ENCODE measurements around the gene ZNF837.
A peak's percentile ranks its signal among the peaks of the same experiment; 100 is the strongest.
"Not testable (repeated sequence)": the region's sequence is repeated elsewhere in the genome, so short reads cannot be mapped to it uniquely, and the experiment has no call there.

Gene ZNF837

GRCh38 chr19:58386576-58387337, 5.9 kb upstream of the ZNF837 start, which contains the start of gene RPS5:
Gene RPS5, plus strand, starts transcription at chr19:58387269. Its CDS starts 869 bp downstream, at chr19:58388138.
- peak; percentile 94 for DNase-seq
- peak; percentile 93 for ATAC-seq
- H3K27me3 Mint-ChIP-seq, result no peaks in the 10 kb centered on the region
- H3K27ac Mint-ChIP-seq, result peak within 1 kb of the TSS; percentile 99
- peaks cover 60% of the 10 kb centered on the region for H3K4me1 Mint-ChIP-seq
- H3K36me3 Mint-ChIP-seq (ENCODE audit: low read depth), result peaks cover 41% of the 10 kb centered on the region
- H3K4me3 Mint-ChIP-seq, result peak within 1 kb of the TSS; percentile 98
- H3K9me3 Mint-ChIP-seq, result no peaks in the 10 kb centered on the region

DNA sequence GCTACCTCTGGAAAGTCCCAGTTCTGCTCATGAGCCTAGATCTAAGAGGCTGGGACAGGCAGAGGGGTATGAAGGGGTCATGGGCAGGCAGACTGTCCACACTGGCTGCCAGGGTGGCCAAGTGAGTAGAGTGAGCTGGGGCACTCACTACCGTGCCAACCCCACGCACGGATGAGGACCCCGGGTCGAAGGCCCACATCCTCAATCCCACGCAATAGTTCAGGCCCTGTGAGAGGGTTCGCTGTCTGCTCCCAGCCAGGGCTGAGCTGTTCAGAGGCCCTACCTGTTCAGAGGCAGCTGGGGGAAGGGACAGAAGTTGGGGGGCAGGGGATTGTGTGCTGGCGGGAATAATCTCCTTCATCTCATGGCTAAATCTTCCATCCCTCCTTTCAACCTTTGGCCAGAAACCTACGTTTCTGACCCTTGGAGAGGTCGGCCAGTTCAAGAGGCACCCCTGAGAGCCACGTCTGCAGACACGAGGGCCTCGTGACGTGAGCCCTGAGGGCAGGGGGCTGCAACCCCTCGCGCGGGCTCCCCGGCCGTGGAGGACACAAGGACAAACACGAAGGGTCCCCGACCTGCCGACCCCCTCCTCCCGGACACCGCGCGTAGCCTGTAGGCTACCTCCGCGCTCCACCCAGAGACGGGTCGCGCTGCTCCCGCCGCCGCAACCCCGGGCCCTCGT, 5.2 kb upstream of the ZNF837 start:
- DNase-seq (peak; percentile 49), ATAC-seq (no peak)
- H3K36me3 Mint-ChIP-seq (ENCODE audit: low read depth), result peaks cover 35% of the 10 kb centered on the region
- peak overlapping the region; percentile 98 for H3K4me3 Mint-ChIP-seq
- no peaks in the 10 kb centered on the region for H3K9me3 Mint-ChIP-seq
- peaks cover 60% of the 10 kb centered on the region for H3K4me1 Mint-ChIP-seq
- no peaks in the 10 kb centered on the region for H3K27me3 Mint-ChIP-seq
- H3K27ac Mint-ChIP-seq, result peak overlapping the region; percentile 99

- peaks cover 29% of the 10 kb centered on the region for H3K36me3 Mint-ChIP-seq (ENCODE audit: low read depth)
Observed at GRCh38 chr19:58385313-58385890, 4.6 kb upstream of the ZNF837 start.

GRCh38 chr19:58382997-58383603, 2.3 kb upstream of the ZNF837 start:
- Mint-ChIP-seq H3K4me1 (peaks cover 48% of the 10 kb centered on the region), H3K9me3 (no peaks in the 10 kb centered on the region), H3K27me3 (no peaks in the 10 kb centered on the region), H3K27ac (no peak overlapping the region), H3K36me3 (ENCODE audit: low read depth) (peaks cover 13% of the 10 kb centered on the region), H3K4me3 (peak overlapping the region; percentile 24)
- no peak for DNase-seq
- no peak for ATAC-seq

More at GRCh38 chr19:58385313-58385890, 4.6 kb upstream of the ZNF837 start:
- DNase-seq (no peak), ATAC-seq (no peak)
- Mint-ChIP-seq H3K27me3 (no peaks in the 10 kb centered on the region), H3K4me1 (peaks cover 55% of the 10 kb centered on the region), H3K27ac (peak overlapping the region; percentile 99), H3K9me3 (no peaks in the 10 kb centered on the region), H3K4me3 (peak overlapping the region; percentile 98)

- peak overlapping the region; percentile 92 for H3K4me3 Mint-ChIP-seq
- DNase-seq (no peak), ATAC-seq (no peak)
- no peaks in the 10 kb centered on the region for H3K27me3 Mint-ChIP-seq
- peaks cover 36% of the 10 kb centered on the region for H3K4me1 Mint-ChIP-seq
- H3K36me3 Mint-ChIP-seq (ENCODE audit: low read depth), result no peaks in the 10 kb centered on the region
- H3K9me3 Mint-ChIP-seq, result no peaks in the 10 kb centered on the region
- peak overlapping the region; percentile 87 for H3K27ac Mint-ChIP-seq
Observed at GRCh38 chr19:58381460-58382212, 806 bp upstream of the ZNF837 start.

DNA sequence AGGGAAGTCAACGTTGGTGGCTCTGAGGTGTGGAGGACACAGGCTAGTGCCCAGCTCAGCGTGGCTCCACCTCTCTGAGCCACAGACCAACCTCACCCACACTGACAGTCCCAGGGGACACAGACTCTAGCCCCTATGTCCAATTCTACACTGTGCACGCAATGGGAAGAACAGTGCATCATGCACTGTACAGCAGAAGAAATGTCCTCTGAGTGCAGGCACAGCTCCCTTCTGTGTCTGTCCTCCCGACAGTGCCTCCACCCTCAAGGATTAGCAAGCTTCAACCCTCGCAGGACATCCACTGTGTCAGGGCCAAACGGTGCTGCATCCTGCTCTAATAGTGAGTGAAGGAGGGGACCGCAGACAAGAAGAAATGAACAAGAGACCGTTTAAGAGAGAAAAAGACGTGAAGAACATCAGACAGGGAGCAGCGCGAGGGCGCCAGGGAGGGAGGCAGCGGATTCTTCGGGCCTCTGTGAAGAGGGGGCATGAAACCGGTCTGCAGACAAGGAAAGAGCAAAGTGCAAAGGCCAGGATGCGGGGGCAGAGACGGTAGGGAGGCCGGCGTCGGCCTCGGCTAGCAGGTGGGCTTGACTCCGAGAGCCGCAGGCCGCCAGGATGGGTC, 681 bp downstream of the ZNF837 start:
- ATAC-seq (no peak), DNase-seq (no peak)
- H3K36me3 Mint-ChIP-seq (ENCODE audit: low read depth), result no peaks in the 10 kb centered on the region
- H3K9me3 Mint-ChIP-seq, result no peaks in the 10 kb centered on the region
- H3K4me3 Mint-ChIP-seq, result peak overlapping the region; percentile 92
- peak overlapping the region; percentile 96 for H3K27ac Mint-ChIP-seq
- no peaks in the 10 kb centered on the region for H3K27me3 Mint-ChIP-seq
- peaks cover 26% of the 10 kb centered on the region for H3K4me1 Mint-ChIP-seq

GRCh38 chr19:58379246-58379645, 1.6 kb downstream of the ZNF837 start:
- Mint-ChIP-seq H3K27ac (peak overlapping the region; percentile 96), H3K4me1 (peaks cover 28% of the 10 kb centered on the region), H3K4me3 (peak overlapping the region; percentile 92), H3K27me3 (no peaks in the 10 kb centered on the region), H3K9me3 (no peaks in the 10 kb centered on the region), H3K36me3 (ENCODE audit: low read depth) (no peaks in the 10 kb centered on the region)
- DNase-seq (no peak), ATAC-seq (no peak)

- not testable (repeated sequence) for H3K9me3 Mint-ChIP-seq; H3K27ac Mint-ChIP-seq; ATAC-seq; H3K36me3 Mint-ChIP-seq (ENCODE audit: low read depth); H3K4me3 Mint-ChIP-seq; DNase-seq; H3K27me3 Mint-ChIP-seq
- H3K4me1 Mint-ChIP-seq, result peaks cover 19% of the 10 kb centered on the region
Observed at GRCh38 chr19:58376724-58377123, 4.1 kb downstream of the ZNF837 start.

DNA sequence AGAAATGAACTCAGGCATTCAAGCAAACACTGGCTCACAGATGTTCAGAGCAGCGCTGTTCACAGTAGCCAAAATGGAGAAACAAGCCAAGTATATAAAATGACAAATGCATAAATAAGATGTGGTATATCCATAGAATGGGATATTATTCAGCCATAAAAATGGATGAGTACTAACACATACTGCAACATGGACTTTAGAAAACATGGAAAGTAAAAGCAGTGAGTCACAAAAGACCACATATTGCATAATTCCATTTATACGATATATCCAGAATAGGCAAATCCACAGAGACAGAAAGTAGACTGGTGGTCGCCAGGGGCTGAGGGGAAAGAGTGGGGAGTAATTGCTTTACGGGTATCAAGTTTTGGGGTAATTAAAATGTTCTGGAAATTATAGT, 6.6 kb downstream of the ZNF837 start:
- H3K4me3 Mint-ChIP-seq, result no peak overlapping the region
- ATAC-seq (no peak), DNase-seq (no peak)
- no peaks in the 10 kb centered on the region for H3K36me3 Mint-ChIP-seq (ENCODE audit: low read depth)
- no peaks in the 10 kb centered on the region for H3K9me3 Mint-ChIP-seq
- no peak overlapping the region for H3K27ac Mint-ChIP-seq
- peaks cover 4% of the 10 kb centered on the region for H3K4me1 Mint-ChIP-seq
- no peaks in the 10 kb centered on the region for H3K27me3 Mint-ChIP-seq

- no peak for DNase-seq
- Mint-ChIP-seq H3K27me3 (no peaks in the 10 kb centered on the region), H3K9me3 (no peaks in the 10 kb centered on the region), H3K4me3 (no peak overlapping the region), H3K4me1 (peaks cover 4% of the 10 kb centered on the region), H3K36me3 (ENCODE audit: low read depth) (no peaks in the 10 kb centered on the region), H3K27ac (no peak overlapping the region)
- no peak for ATAC-seq
Observed at GRCh38 chr19:58372311-58373133, 8.3 kb downstream of the ZNF837 start.

DNA sequence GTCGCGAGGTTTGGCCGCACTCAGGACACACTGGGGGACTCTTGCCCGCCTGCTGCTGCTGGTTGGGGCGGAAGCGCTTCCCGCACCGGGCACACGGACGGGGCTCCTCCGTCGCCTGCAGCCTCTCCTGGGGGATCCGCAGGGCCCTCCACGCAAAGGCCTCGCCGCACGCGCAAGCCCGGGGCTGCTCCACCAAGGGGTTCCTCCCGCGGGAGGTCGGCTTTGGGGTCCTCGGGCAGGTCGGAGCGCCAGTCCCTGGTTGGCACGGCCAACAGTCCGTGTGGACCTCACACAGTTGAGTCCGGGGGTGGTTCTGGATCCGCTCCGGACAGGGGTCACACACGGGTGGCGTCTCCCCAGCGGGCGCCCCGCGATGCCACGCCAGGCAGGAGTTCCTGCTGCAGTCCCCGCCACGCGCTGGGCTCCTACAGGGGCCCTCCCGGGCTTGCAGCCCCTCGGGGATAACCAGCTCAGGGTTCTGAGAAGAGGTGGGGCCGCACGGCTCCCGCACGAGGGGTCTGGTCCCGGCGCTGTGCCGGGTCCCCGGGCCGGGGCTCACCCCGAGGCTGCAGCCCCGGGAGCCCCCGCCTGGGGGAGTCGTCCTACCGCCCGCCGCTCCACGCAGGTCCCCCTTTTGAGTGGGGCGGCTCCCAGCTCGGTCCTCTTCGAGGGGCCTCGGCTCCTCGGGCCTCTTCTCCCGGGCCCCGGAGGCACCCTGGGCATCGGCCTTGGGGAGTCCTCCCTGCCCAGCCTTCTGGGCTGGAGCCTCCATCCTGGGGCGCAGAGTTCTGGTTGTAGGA, 12.1 kb downstream of the ZNF837 start:
- no peaks in the 10 kb centered on the region for H3K27me3 Mint-ChIP-seq
- H3K36me3 Mint-ChIP-seq (ENCODE audit: low read depth), result peaks cover 1% of the 10 kb centered on the region
- DNase-seq (no peak), ATAC-seq (no peak)
- H3K4me3 Mint-ChIP-seq, result no peak overlapping the region
- H3K27ac Mint-ChIP-seq, result no peak overlapping the region
- no peaks in the 10 kb centered on the region for H3K9me3 Mint-ChIP-seq
- H3K4me1 Mint-ChIP-seq, result no peaks in the 10 kb centered on the region

- no peak overlapping the region for H3K27ac Mint-ChIP-seq
- H3K36me3 Mint-ChIP-seq (ENCODE audit: low read depth), result peaks cover 1% of the 10 kb centered on the region
- H3K27me3 Mint-ChIP-seq, result no peaks in the 10 kb centered on the region
- ATAC-seq, result no peak
- no peaks in the 10 kb centered on the region for H3K9me3 Mint-ChIP-seq
- DNase-seq, result no peak
- H3K4me1 Mint-ChIP-seq, result peaks cover 2% of the 10 kb centered on the region
- no peak overlapping the region for H3K4me3 Mint-ChIP-seq
Observed at GRCh38 chr19:58367698-58368454, 13.0 kb downstream of the ZNF837 start.
